ENCODE measurements around the gene PKNOX2. TPM values are rescaled to one million over a fixed set of nuclear protein-coding genes. Genes with fewer than 3 reads are reported as not detected.

The PKNOX2 gene
- total and polyA plus RNA-seq, 2 of the 8 experiments (the other 6 are each of a cell fraction or from before 2014, with no cell fraction given) = 2.0 TPM

DNA sequence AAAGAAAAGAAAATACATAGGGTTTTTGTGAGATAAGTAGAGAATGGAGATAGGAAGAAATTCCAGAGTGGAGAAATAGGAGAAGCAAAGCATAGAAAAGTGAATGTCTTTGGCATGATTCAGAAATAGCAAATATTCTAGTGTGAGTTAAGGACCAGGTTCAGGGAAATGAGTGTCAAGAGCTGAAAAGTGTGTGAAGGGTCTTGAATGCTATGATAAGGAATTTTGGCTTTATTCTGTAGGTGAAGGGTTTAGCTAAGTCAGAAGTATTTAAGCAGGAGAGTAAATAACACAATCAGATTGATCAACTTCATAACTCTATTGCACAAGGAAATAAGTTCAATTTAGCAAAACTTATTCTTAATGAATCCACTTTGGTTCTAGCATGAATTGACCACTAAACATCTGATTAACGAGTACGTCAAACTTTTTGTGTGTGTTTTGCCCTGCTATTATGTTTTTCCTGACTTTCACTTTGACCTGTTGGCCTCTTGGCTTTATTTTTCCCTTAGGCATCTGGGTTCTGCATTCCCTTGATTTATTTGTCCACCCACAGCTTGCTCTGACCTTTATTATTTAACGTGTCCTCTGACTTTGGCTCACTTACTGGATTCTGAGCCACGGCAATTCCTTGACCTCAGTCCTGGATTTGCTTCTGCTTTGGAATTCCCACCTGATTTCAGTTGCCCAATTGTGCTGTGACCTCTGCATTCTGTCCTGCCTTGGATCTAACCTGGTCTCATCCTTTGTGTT lies 41.2 kb upstream of the PKNOX2 start (continued):
- no peak for TF ChIP-seq TBP (IDR thresholded peaks at IDR 0.05; ENCODE audit: low read depth, low read length)
- TF ChIP-seq RXRA (IDR thresholded peaks at IDR 0.05; ENCODE audit: insufficient read depth, low read depth, low read length) = no peak
- TF ChIP-seq ATF2 (IDR thresholded peaks at IDR 0.05; ENCODE audit: low read length) = no peak
- TF ChIP-seq CEBPB (IDR thresholded peaks at IDR 0.05; ENCODE audit: low read depth, low read length) = no peak

Measured in H1 (cell line).